HUES6 (cell line): ENCODE data around the gene GTF2H4.

ENCODE experiments used
- H3K27ac ChIP-seq: 2 replicates; pipeline ENCODE4 v1.7.0; 2013; ENCODE audit warnings: low read depth, mild to moderate bottlenecking, low read length, inconsistent platforms
- H3K27me3 ChIP-seq: 2 replicates; pipeline ENCODE4 v1.6.1; 2013; ENCODE audit warnings: low read length; ENCODE audit not compliant: control insufficient read depth, insufficient read depth
- H3K36me3 ChIP-seq: 2 replicates; pipeline ENCODE4 v1.6.1; 2013; ENCODE audit warnings: low read length; ENCODE audit not compliant: control insufficient read depth, insufficient read depth
- H3K4me1 ChIP-seq: 2 replicates; pipeline ENCODE4 v1.6.1; 2013; ENCODE audit warnings: low read length; ENCODE audit not compliant: control insufficient read depth, insufficient read depth
- H3K4me3 ChIP-seq: 2 replicates; pipeline ENCODE4 v1.5.1; 2013; ENCODE audit warnings: low read depth, low read length
- H3K9ac ChIP-seq: one replicate; pipeline ENCODE4 v1.6.1; 2013; ENCODE audit warnings: mild to moderate bottlenecking, low read length
- H3K9me3 ChIP-seq: 2 replicates; pipeline ENCODE4 v1.6.1; 2013; ENCODE audit warnings: low read depth, low read length; ENCODE audit not compliant: control insufficient read depth, insufficient read depth

The GTF2H4 gene

GRCh38 chr6:30931272-30931671, 23.3 kb downstream of the GTF2H4 start:
- Histone ChIP-seq H3K36me3 (peaks cover 11% of the 10 kb centered on the region), H3K4me3 (no peak overlapping the region), H3K27ac (no peak overlapping the region), H3K4me1 (0 out of 2 replicates have a peak, but pooled peaks cover 1% of the 10 kb centered on the region), H3K27me3 (no peaks in the 10 kb centered on the region), H3K9me3 (peaks cover 7% of the 10 kb centered on the region), H3K9ac (no peak overlapping the region)

- Histone ChIP-seq H3K27ac (no peak within 1 kb of the TSS), H3K27me3 (no peaks in the 10 kb centered on the region), H3K9me3 (peaks cover 7% of the 10 kb centered on the region), H3K4me3 (no peak within 1 kb of the TSS), H3K9ac (no peak within 1 kb of the TSS), H3K36me3 (peaks cover 4% of the 10 kb centered on the region), H3K4me1 (0 out of 2 replicates have a peak, but pooled peaks cover 6% of the 10 kb centered on the region)
These were observed 24.1 kb downstream of the GTF2H4 start, which contains the start of gene SFTA2 for GRCh38 chr6:30931969-30932645. TSS of gene SFTA2 (minus strand) at chr6:30932170. CDS start at chr6:30932096, 74 bp downstream.

GRCh38 chr6:30932665-30933365, 24.8 kb downstream of the GTF2H4 start:
- H3K27me3 ChIP-seq, result no peaks in the 10 kb centered on the region
- H3K9ac ChIP-seq, result no peak overlapping the region

GRCh38 chr6:30935018-30935417, 27.0 kb downstream of the GTF2H4 start:
- Histone ChIP-seq H3K27ac (no peak overlapping the region), H3K36me3 (no peaks in the 10 kb centered on the region), H3K9ac (no peak overlapping the region), H3K27me3 (no peaks in the 10 kb centered on the region), H3K4me3 (no peak overlapping the region), H3K4me1 (peaks cover 12% of the 10 kb centered on the region; the same call in 1 of the 2 replicates), H3K9me3 (no peaks in the 10 kb centered on the region)

More at GRCh38 chr6:30932665-30933365, 24.8 kb downstream of the GTF2H4 start:
- H3K4me3 ChIP-seq, result no peak overlapping the region
- H3K9me3 ChIP-seq, result peaks cover 7% of the 10 kb centered on the region
- H3K4me1 ChIP-seq, result 0 out of 2 replicates have a peak, but pooled peaks cover 6% of the 10 kb centered on the region
- H3K27ac ChIP-seq, result no peak overlapping the region
- H3K36me3 ChIP-seq, result peaks cover 4% of the 10 kb centered on the region; the same call in 1 of the 2 replicates

GRCh38 chr6:30937265-30937664, 29.3 kb downstream of the GTF2H4 start:
- Histone ChIP-seq H3K9me3 (no peaks in the 10 kb centered on the region), H3K4me3 (no peak overlapping the region), H3K27me3 (no peaks in the 10 kb centered on the region), H3K36me3 (no peaks in the 10 kb centered on the region), H3K9ac (no peak overlapping the region), H3K27ac (no peak overlapping the region), H3K4me1 (peaks cover 24% of the 10 kb centered on the region)

- H3K9me3 ChIP-seq, result no peaks in the 10 kb centered on the region
- no peak overlapping the region for H3K9ac ChIP-seq
- H3K27me3 ChIP-seq, result no peaks in the 10 kb centered on the region
- peaks cover 33% of the 10 kb centered on the region for H3K4me1 ChIP-seq
- no peak overlapping the region for H3K27ac ChIP-seq
- H3K4me3 ChIP-seq, result no peak overlapping the region
- no peaks in the 10 kb centered on the region for H3K36me3 ChIP-seq
These were observed 30.7 kb downstream of the GTF2H4 start for GRCh38 chr6:30938730-30939129.

- Histone ChIP-seq H3K4me1 (peaks cover 33% of the 10 kb centered on the region), H3K9me3 (no peaks in the 10 kb centered on the region), H3K9ac (no peak overlapping the region), H3K4me3 (no peak overlapping the region), H3K36me3 (no peaks in the 10 kb centered on the region), H3K27me3 (no peaks in the 10 kb centered on the region), H3K27ac (no peak overlapping the region)
These were observed 31.5 kb downstream of the GTF2H4 start for GRCh38 chr6:30939473-30939872.

- H3K27me3 ChIP-seq, result no peaks in the 10 kb centered on the region
- no peak within 1 kb of the TSS for H3K27ac ChIP-seq
- H3K4me3 ChIP-seq, result no peak within 1 kb of the TSS
These were observed 32.5 kb downstream of the GTF2H4 start, which contains the start of gene MUCL3 for GRCh38 chr6:30940361-30940986. TSS of gene MUCL3 (plus strand) at chr6:30940973. CDS start at chr6:30941000, 27 bp downstream.

GRCh38 chr6:30942338-30943060, 34.5 kb downstream of the GTF2H4 start:
- H3K4me1 ChIP-seq, result peaks cover 31% of the 10 kb centered on the region
- H3K4me3 ChIP-seq, result peak overlapping the region; percentile 41
- no peaks in the 10 kb centered on the region for H3K9me3 ChIP-seq
- no peaks in the 10 kb centered on the region for H3K27me3 ChIP-seq
- peak overlapping the region; percentile 22; the same call in 1 of the 2 replicates for H3K27ac ChIP-seq
- no peaks in the 10 kb centered on the region for H3K36me3 ChIP-seq
- H3K9ac ChIP-seq, result peak overlapping the region; percentile 23

More at GRCh38 chr6:30940361-30940986, 32.5 kb downstream of the GTF2H4 start, which contains the start of gene MUCL3:
- H3K4me1 ChIP-seq, result peaks cover 33% of the 10 kb centered on the region
- no peaks in the 10 kb centered on the region for H3K36me3 ChIP-seq
- H3K9me3 ChIP-seq, result no peaks in the 10 kb centered on the region
- no peak within 1 kb of the TSS for H3K9ac ChIP-seq

- Histone ChIP-seq H3K27ac (no peak overlapping the region), H3K9me3 (no peaks in the 10 kb centered on the region), H3K36me3 (no peaks in the 10 kb centered on the region), H3K4me1 (peaks cover 26% of the 10 kb centered on the region), H3K4me3 (no peak overlapping the region), H3K9ac (no peak overlapping the region), H3K27me3 (no peaks in the 10 kb centered on the region)
These were observed 36.0 kb downstream of the GTF2H4 start for GRCh38 chr6:30944051-30944450.
